ENCODE results near the gene LYL1. TPM values are rescaled to one million over a fixed set of nuclear protein-coding genes. Genes with fewer than 3 reads are reported as not detected.

The LYL1 gene
- total and polyA plus RNA-seq, 2 of the 13 experiments (the other 11 are each of a cell fraction or from before 2014, with no cell fraction given): 0.75 to 0.92 TPM

DNA sequence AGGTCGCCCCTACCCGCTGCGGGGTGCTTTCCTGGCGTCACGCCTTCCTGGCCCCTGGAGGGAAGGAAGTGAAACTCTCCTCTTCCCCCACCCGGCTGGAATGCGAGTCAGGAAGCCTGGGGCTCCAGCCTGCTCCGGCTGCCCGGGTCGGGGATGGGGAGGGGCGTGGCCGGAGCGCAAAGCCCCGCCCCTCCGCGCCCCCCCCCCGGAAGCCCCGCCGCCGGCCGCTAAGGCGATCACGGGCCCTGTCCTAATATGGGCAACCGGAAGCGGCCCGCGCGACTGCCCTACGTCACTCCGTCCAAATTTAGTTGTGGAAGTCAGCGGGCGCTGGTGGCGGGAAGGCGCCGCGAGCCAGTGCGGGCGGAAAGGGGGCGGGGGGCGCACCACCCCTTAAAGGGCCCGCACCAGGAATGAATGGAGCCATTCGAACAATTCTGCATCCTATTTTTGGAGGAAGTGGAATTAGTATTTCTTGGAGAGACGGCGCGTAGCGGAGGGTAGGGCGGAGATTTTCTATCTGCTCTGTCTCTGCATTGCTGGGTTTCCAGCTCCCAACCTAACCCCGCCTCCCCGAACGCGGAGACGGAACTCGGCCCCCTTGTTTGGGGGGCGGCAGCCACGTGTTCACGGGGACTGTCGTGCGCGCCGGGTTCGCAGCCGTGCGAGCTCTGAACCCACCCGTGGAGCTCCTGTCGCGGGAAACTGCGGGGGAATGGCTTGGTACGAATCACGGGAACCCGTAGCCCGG is 49.1 kb upstream of the LYL1 start (continued):
- TF ChIP-seq ATF7 (IDR thresholded peaks at IDR 0.05): no peak
- 0 out of 2 replicates have a peak, but pooled peaks have one; percentile 4 for TF ChIP-seq ATF7 (CRISPR knock-in tag; IDR thresholded peaks at IDR 0.05)
- TF ChIP-seq, protein P1, sequence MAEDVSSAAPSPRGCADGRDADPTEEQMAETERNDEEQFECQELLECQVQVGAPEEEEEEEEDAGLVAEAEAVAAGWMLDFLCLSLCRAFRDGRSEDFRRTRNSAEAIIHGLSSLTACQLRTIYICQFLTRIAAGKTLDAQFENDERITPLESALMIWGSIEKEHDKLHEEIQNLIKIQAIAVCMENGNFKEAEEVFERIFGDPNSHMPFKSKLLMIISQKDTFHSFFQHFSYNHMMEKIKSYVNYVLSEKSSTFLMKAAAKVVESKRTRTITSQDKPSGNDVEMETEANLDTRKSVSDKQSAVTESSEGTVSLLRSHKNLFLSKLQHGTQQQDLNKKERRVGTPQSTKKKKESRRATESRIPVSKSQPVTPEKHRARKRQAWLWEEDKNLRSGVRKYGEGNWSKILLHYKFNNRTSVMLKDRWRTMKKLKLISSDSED (CRISPR knock-in tag; IDR thresholded peaks at IDR 0.05): no peak
- TF ChIP-seq POGK (CRISPR knock-in tag; conservative IDR thresholded peaks at IDR 0.05): no peak
- TF ChIP-seq KLF13 (CRISPR knock-in tag; IDR thresholded peaks at IDR 0.05): no peak; the same call in 1 of the 2 replicates
- TF ChIP-seq IRX3 (CRISPR knock-in tag; IDR thresholded peaks at IDR 0.05; ENCODE audit: borderline replicate concordance, low read depth): no peak
- no peak for TF ChIP-seq ZBTB1 (CRISPR knock-in tag; IDR thresholded peaks at IDR 0.05; ENCODE audit: borderline replicate concordance)
- TF ChIP-seq CHCHD3 (CRISPR knock-in tag; IDR thresholded peaks at IDR 0.05): no peak
- TF ChIP-seq, protein P2, sequence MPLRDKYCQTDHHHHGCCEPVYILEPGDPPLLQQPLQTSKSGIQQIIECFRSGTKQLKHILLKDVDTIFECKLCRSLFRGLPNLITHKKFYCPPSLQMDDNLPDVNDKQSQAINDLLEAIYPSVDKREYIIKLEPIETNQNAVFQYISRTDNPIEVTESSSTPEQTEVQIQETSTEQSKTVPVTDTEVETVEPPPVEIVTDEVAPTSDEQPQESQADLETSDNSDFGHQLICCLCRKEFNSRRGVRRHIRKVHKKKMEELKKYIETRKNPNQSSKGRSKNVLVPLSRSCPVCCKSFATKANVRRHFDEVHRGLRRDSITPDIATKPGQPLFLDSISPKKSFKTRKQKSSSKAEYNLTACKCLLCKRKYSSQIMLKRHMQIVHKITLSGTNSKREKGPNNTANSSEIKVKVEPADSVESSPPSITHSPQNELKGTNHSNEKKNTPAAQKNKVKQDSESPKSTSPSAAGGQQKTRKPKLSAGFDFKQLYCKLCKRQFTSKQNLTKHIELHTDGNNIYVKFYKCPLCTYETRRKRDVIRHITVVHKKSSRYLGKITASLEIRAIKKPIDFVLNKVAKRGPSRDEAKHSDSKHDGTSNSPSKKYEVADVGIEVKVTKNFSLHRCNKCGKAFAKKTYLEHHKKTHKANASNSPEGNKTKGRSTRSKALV (CRISPR knock-in tag; IDR thresholded peaks at IDR 0.05): peak; percentile 56
- no peak for TF ChIP-seq ZNF703 (CRISPR knock-in tag; IDR thresholded peaks at IDR 0.05; ENCODE audit: borderline replicate concordance)
- TF ChIP-seq, protein P3, sequence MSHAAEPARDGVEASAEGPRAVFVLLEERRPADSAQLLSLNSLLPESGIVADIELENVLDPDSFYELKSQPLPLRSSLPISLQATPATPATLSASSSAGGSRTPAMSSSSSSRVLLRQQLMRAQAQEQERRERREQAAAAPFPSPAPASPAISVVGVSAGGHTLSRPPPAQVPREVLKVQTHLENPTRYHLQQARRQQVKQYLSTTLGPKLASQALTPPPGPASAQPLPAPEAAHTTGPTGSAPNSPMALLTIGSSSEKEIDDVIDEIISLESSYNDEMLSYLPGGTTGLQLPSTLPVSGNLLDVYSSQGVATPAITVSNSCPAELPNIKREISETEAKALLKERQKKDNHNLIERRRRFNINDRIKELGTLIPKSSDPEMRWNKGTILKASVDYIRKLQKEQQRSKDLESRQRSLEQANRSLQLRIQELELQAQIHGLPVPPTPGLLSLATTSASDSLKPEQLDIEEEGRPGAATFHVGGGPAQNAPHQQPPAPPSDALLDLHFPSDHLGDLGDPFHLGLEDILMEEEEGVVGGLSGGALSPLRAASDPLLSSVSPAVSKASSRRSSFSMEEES (CRISPR knock-in tag; IDR thresholded peaks at IDR 0.05): peak; percentile 66
- peak; percentile 26; the same call in 1 of the 2 replicates for TF ChIP-seq STAT5B (CRISPR knock-in tag; IDR thresholded peaks at IDR 0.05)
- TF ChIP-seq HOXA9 (CRISPR knock-in tag; IDR thresholded peaks at IDR 0.05; ENCODE audit: borderline replicate concordance): no peak
- TF ChIP-seq CHD2 (IDR thresholded peaks at IDR 0.05; ENCODE audit: low read depth, low read length): no peak; the same call in 1 of the 2 replicates
- no peak; the same call in 1 of the 2 replicates for TF ChIP-seq TGIF2 (CRISPR knock-in tag; IDR thresholded peaks at IDR 0.05)
- TF ChIP-seq, protein P4, sequence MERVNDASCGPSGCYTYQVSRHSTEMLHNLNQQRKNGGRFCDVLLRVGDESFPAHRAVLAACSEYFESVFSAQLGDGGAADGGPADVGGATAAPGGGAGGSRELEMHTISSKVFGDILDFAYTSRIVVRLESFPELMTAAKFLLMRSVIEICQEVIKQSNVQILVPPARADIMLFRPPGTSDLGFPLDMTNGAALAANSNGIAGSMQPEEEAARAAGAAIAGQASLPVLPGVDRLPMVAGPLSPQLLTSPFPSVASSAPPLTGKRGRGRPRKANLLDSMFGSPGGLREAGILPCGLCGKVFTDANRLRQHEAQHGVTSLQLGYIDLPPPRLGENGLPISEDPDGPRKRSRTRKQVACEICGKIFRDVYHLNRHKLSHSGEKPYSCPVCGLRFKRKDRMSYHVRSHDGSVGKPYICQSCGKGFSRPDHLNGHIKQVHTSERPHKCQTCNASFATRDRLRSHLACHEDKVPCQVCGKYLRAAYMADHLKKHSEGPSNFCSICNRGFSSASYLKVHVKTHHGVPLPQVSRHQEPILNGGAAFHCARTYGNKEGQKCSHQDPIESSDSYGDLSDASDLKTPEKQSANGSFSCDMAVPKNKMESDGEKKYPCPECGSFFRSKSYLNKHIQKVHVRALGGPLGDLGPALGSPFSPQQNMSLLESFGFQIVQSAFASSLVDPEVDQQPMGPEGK (CRISPR knock-in tag; IDR thresholded peaks at IDR 0.05): peak; percentile 95
- TF ChIP-seq FOXP4 (CRISPR knock-in tag; IDR thresholded peaks at IDR 0.05): peak; percentile 54
- no peak for TF ChIP-seq SYNCRIP (IDR thresholded peaks at IDR 0.05; ENCODE audit: insufficient read depth, low read depth, low read length)
